ENCODE data around the gene ZFP57.
"Not testable (repeated sequence)": the region's sequence is repeated elsewhere in the genome, so short reads cannot be mapped to it uniquely, and the experiment has no call there.

The ZFP57 gene

GRCh38 chr6:29696147-29697125 is 15.5 kb upstream of the ZFP57 start:
- peak; percentile 47 to 52 for DNase-seq

- peak; percentile 7 to 13 for DNase-seq
These were observed 13.7 kb upstream of the ZFP57 start for GRCh38 chr6:29694637-29695036.

GRCh38 chr6:29685718-29686326 is 4.9 kb upstream of the ZFP57 start:
- DNase-seq: no peak

GRCh38 chr6:29681811-29682210 is 859 bp upstream of the ZFP57 start:
- no peak for DNase-seq

- DNase-seq: no peak
These were observed 536 bp downstream of the ZFP57 start for GRCh38 chr6:29680416-29680815.

- no peak for DNase-seq
These were observed 990 bp downstream of the ZFP57 start for GRCh38 chr6:29679962-29680361.

GRCh38 chr6:29678114-29678513 is 2.8 kb downstream of the ZFP57 start:
- no peak for DNase-seq

- peak; percentile 10 to 22 for DNase-seq
These were observed 3.9 kb downstream of the ZFP57 start for GRCh38 chr6:29676981-29677601.

GRCh38 chr6:29675561-29675960 is 5.4 kb downstream of the ZFP57 start:
- DNase-seq: no peak

- no peak for DNase-seq
These were observed 6.9 kb downstream of the ZFP57 start for GRCh38 chr6:29674008-29674407.

GRCh38 chr6:29673161-29673560 is 7.8 kb downstream of the ZFP57 start:
- no peak for DNase-seq

GRCh38 chr6:29672116-29672515 is 8.8 kb downstream of the ZFP57 start:
- DNase-seq: not testable (repeated sequence)

- no peak for DNase-seq
These were observed 9.9 kb downstream of the ZFP57 start for GRCh38 chr6:29671026-29671425.

GRCh38 chr6:29667158-29667557 is 13.8 kb downstream of the ZFP57 start:
- DNase-seq: no peak

GRCh38 chr6:29666826-29667130 is 14.2 kb downstream of the ZFP57 start:
- DNase-seq: no peak

- DNase-seq: peak; percentile 13 to 35
These were observed 14.8 kb downstream of the ZFP57 start for GRCh38 chr6:29665942-29666825.

GRCh38 chr6:29663300-29664042 is 17.5 kb downstream of the ZFP57 start:
- no peak for DNase-seq

GRCh38 chr6:29661502-29662141 is 19.3 kb downstream of the ZFP57 start:
- not testable (repeated sequence) for DNase-seq

GRCh38 chr6:29661071-29661470 is 19.9 kb downstream of the ZFP57 start:
- no peak for DNase-seq

GRCh38 chr6:29656798-29657197 is 24.2 kb downstream of the ZFP57 start, which contains the start of gene MOG:
Gene MOG (plus strand): TSS chr6:29657092. CDS start chr6:29657210, 118 bp downstream.
- no peak for DNase-seq

GRCh38 chr6:29656157-29656556 is 24.8 kb downstream of the ZFP57 start:
- no peak for DNase-seq

Data from inflammatory macrophage (primary cell).